Measurements from ENCODE around the gene CFI.

CFI gene

DNA sequence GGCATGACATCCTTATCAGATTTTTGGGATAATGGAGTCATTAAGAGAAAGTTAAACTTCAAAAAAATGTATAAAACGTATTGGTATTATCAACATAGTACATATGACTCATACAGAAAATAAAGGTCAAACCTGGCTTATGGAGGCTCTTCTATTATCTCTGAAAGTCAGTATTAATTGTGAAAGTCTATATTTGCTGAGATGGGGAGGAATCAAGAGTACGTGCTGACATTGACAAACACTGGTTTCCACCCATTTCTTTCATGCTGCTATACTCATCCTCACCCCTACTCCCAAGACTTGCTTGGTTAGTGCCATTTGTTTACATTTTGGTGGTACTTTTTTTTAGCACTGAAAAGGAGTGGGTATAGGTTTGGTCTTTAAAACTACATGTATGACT lies 41.1 kb downstream of the CFI start:
- no peak for TF ChIP-seq ZNF274 (IDR thresholded peaks at IDR 0.05; ENCODE audit: low read depth, low read length)
- TF ChIP-seq YY1 (IDR thresholded peaks at IDR 0.05; ENCODE audit: insufficient read depth, insufficient read length), result no peak
- no peak for TF ChIP-seq SUZ12 (IDR thresholded peaks at IDR 0.05; ENCODE audit: extremely low read depth, insufficient read depth, insufficient read length)
- no peaks in the 10 kb centered on the region for H3K27me3 ChIP-seq (ENCODE audit: insufficient read depth, insufficient read length)

DNA sequence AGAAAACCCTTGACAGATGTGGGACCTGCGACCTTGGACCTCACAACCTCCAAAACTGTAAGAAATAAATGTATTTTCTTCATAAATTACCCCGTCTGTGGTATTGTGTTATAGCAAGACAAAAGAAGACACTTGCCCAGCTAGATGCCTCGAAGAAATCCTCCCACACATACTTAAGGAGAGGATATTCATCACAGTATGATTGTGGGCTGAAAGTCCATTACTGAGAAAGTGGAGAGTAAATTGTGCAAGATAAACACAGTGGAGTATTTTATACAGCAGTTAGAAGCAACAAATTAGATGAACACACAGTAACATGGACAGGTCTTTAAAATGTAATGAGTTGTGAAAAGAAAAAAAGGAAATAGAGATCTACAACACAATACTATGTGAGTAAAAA lies 46.1 kb downstream of the CFI start:
- H3K4me3 ChIP-seq (ENCODE audit: insufficient read length, low read depth), result no peak overlapping the region
- H3K27me3 ChIP-seq (ENCODE audit: insufficient read depth, insufficient read length), result no peaks in the 10 kb centered on the region
- no peaks in the 10 kb centered on the region for H3K4me1 ChIP-seq (ENCODE audit: insufficient read depth, insufficient read length)
- H3K36me3 ChIP-seq (ENCODE audit: insufficient read depth, insufficient read length, low read length), result no peaks in the 10 kb centered on the region
- no peak for DNase-seq (ENCODE audit: low read depth, low spot score)
- H3K9me3 ChIP-seq (ENCODE audit: insufficient read depth, low read length), result no peaks in the 10 kb centered on the region
- H3K9ac ChIP-seq (ENCODE audit: insufficient read length, low read depth), result no peak overlapping the region
- TF ChIP-seq ZNF274 (IDR thresholded peaks at IDR 0.05; ENCODE audit: low read depth, low read length) (no peak), SUZ12 (IDR thresholded peaks at IDR 0.05; ENCODE audit: extremely low read depth, insufficient read depth, insufficient read length) (no peak), YY1 (IDR thresholded peaks at IDR 0.05; ENCODE audit: insufficient read depth, insufficient read length) (no peak)

More for the DNA sequence above, 41.1 kb downstream of the CFI start:
- no peaks in the 10 kb centered on the region for H3K36me3 ChIP-seq (ENCODE audit: insufficient read depth, insufficient read length, low read length)
- no peak overlapping the region for H3K4me3 ChIP-seq (ENCODE audit: insufficient read length, low read depth)
- H3K9ac ChIP-seq (ENCODE audit: insufficient read length, low read depth), result no peak overlapping the region
- no peaks in the 10 kb centered on the region for H3K9me3 ChIP-seq (ENCODE audit: insufficient read depth, low read length)
- DNase-seq (ENCODE audit: low read depth, low spot score), result no peak
- no peaks in the 10 kb centered on the region for H3K4me1 ChIP-seq (ENCODE audit: insufficient read depth, insufficient read length)

DNA sequence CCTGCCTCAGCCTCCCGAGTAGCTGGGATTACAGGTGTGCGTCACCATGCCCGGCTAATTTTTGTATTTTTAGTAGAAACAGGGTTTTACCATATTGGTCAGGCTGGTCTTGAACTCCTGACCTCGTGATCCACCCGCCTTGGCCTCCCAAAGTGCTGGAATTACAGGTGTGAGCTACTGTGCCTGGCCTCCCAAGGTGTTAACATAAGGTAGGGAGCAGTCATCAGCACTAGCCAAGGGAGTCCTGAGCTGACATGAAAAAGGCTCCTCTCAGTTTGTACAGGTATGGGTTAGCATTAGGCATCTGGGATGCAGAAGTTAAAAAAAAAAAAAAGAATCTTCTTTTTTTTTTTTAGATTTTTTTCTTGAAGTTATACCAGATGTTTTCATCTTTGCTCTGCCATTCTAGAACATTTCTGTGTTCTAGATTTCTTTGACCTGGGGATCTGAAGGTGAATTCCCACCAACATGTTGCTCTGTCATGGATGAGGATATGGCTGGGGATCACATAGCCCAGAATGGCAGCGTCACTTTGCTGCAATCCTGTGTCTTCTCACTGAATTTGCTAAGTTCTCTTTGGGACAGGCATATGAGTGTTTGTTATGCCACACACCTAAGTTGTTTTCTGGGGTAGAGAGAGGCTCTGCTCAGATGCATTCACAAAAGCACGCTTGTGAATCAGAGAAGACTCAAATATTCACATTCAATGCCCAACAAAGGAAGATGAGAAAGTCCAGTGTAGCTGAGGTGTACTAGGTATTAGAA lies 47.5 kb downstream of the CFI start:
- Histone ChIP-seq H3K9ac (ENCODE audit: insufficient read length, low read depth) (no peak overlapping the region), H3K4me3 (ENCODE audit: insufficient read length, low read depth) (no peak overlapping the region), H3K4me1 (ENCODE audit: insufficient read depth, insufficient read length) (no peaks in the 10 kb centered on the region), H3K36me3 (ENCODE audit: insufficient read depth, insufficient read length, low read length) (no peaks in the 10 kb centered on the region), H3K9me3 (ENCODE audit: insufficient read depth, low read length) (no peaks in the 10 kb centered on the region), H3K27me3 (ENCODE audit: insufficient read depth, insufficient read length) (no peaks in the 10 kb centered on the region)
- TF ChIP-seq YY1 (IDR thresholded peaks at IDR 0.05; ENCODE audit: insufficient read depth, insufficient read length) (no peak), SUZ12 (IDR thresholded peaks at IDR 0.05; ENCODE audit: extremely low read depth, insufficient read depth, insufficient read length) (no peak), ZNF274 (IDR thresholded peaks at IDR 0.05; ENCODE audit: low read depth, low read length) (no peak)
- no peak for DNase-seq (ENCODE audit: low read depth, low spot score)

DNA sequence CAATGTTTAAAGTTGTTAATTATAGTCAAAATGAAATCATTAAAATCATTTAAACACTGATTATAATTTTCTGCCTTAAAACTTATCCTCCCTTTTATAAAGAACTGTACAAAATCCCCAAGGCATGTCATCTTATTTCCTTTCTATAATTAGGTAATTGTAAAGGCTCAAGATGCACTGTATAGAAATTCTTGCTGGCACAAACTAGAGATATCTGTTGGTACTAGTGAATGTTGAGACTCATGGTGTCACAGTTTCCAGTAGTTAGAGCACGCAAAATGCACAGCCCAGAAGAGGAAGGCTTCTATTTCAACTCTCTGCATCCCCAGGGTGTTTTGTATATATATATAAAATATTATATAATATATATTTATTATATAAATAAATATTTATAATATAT lies 49.3 kb downstream of the CFI start:
- no peaks in the 10 kb centered on the region for H3K36me3 ChIP-seq (ENCODE audit: insufficient read depth, insufficient read length, low read length)
- TF ChIP-seq ZNF274 (IDR thresholded peaks at IDR 0.05; ENCODE audit: low read depth, low read length), result no peak
- no peak for TF ChIP-seq YY1 (IDR thresholded peaks at IDR 0.05; ENCODE audit: insufficient read depth, insufficient read length)
- TF ChIP-seq SUZ12 (IDR thresholded peaks at IDR 0.05; ENCODE audit: extremely low read depth, insufficient read depth, insufficient read length), result no peak
- H3K9ac ChIP-seq (ENCODE audit: insufficient read length, low read depth), result no peak overlapping the region
- H3K4me1 ChIP-seq (ENCODE audit: insufficient read depth, insufficient read length), result no peaks in the 10 kb centered on the region
- no peak overlapping the region for H3K4me3 ChIP-seq (ENCODE audit: insufficient read length, low read depth)
- H3K9me3 ChIP-seq (ENCODE audit: insufficient read depth, low read length), result no peaks in the 10 kb centered on the region
- no peaks in the 10 kb centered on the region for H3K27me3 ChIP-seq (ENCODE audit: insufficient read depth, insufficient read length)
- DNase-seq (ENCODE audit: low read depth, low spot score), result no peak

DNA sequence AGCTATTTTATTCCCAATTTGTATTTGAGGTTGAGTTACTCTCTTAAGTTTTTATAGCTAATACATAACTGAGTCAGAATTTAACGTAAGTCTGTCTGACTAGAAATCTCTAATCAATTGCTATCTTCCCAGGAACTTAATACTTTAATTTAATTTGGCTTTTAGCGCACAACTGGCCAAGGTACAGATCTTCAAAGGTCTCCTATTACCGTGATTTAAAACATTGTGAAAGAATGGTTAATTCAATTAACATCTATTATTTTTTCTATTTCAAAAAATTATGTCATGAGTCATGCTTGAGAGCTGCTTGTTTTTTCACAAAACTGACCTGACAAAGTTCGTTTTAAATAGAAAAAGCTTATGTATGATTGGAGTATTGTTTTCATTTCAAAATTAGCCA lies 49.9 kb downstream of the CFI start:
- DNase-seq (ENCODE audit: low read depth, low spot score), result no peak
- H3K9me3 ChIP-seq (ENCODE audit: insufficient read depth, low read length), result no peaks in the 10 kb centered on the region
- TF ChIP-seq YY1 (IDR thresholded peaks at IDR 0.05; ENCODE audit: insufficient read depth, insufficient read length) (no peak), ZNF274 (IDR thresholded peaks at IDR 0.05; ENCODE audit: low read depth, low read length) (no peak), SUZ12 (IDR thresholded peaks at IDR 0.05; ENCODE audit: extremely low read depth, insufficient read depth, insufficient read length) (no peak)

DNA sequence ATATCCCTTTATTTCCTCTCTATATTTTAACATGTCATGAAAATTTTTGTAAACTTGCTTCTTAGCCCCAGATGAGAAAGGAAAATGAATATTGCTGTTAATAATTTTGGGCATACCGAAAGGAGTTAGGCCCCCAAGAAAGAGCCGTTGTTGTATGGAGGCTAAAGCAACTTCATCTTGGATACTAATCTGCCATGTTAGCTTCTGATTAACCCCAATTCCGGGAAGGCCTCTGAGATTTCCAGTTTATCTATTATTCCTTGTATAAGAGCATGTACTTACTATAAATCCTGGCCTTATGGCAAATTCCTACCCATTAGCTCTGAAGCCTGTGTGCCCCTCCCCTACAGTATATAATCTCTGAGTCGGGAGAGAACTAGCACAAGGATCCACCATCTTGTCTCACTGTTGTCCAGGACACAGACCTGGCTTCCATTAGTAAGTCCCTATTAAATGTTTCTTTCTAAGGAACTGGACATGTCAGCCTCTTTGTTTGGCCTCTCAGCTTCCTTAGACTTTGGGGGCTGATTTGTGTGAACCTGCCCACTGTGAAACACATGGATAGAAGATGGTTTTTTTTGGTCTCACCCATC lies 51.1 kb downstream of the CFI start:
- no peaks in the 10 kb centered on the region for H3K27me3 ChIP-seq (ENCODE audit: insufficient read depth, insufficient read length)
- no peak for DNase-seq (ENCODE audit: low read depth, low spot score)
- no peak overlapping the region for H3K9ac ChIP-seq (ENCODE audit: insufficient read length, low read depth)
- H3K36me3 ChIP-seq (ENCODE audit: insufficient read depth, insufficient read length, low read length), result no peaks in the 10 kb centered on the region
- H3K9me3 ChIP-seq (ENCODE audit: insufficient read depth, low read length), result no peaks in the 10 kb centered on the region
- H3K4me3 ChIP-seq (ENCODE audit: insufficient read length, low read depth), result no peak overlapping the region
- no peaks in the 10 kb centered on the region for H3K4me1 ChIP-seq (ENCODE audit: insufficient read depth, insufficient read length)
- TF ChIP-seq YY1 (IDR thresholded peaks at IDR 0.05; ENCODE audit: insufficient read depth, insufficient read length) (no peak), SUZ12 (IDR thresholded peaks at IDR 0.05; ENCODE audit: extremely low read depth, insufficient read depth, insufficient read length) (no peak), ZNF274 (IDR thresholded peaks at IDR 0.05; ENCODE audit: low read depth, low read length) (no peak)

More for the DNA sequence above, 49.9 kb downstream of the CFI start:
- Histone ChIP-seq H3K9ac (ENCODE audit: insufficient read length, low read depth) (no peak overlapping the region), H3K27me3 (ENCODE audit: insufficient read depth, insufficient read length) (no peaks in the 10 kb centered on the region), H3K4me3 (ENCODE audit: insufficient read length, low read depth) (no peak overlapping the region), H3K36me3 (ENCODE audit: insufficient read depth, insufficient read length, low read length) (no peaks in the 10 kb centered on the region), H3K4me1 (ENCODE audit: insufficient read depth, insufficient read length) (no peaks in the 10 kb centered on the region)

DNA sequence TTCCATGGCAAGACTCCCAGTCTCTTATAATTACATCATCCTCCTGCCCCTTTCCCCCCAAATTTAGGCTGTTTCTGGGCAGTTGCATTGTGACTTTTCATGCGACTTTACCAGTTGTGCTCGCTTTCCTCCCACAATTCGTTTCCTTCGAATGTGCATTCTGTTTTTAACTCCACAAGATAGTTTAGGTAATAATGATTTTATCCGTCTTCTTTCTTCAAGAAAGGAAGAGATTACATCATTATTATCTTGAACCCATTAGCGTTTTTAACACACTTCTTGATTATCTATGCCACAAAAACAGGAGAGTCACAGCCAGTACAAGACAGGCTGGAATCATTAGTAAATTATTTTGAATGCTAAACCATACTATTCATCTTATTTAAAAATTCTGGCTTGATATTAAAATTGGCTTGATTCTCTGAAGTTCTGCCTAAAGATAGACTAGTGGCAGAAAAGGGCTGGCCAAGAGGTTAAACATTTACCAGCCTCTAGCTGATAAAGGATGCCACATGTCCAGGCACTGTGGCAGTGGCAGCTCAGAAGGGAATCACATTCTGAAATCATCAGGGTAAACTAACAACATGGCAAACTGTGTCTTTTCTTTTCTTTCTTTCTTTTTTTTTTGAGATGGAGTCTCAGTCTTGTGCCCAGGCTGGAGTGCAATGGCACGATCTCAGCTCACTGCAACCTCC lies 52.3 kb downstream of the CFI start:
- no peak for TF ChIP-seq ZNF274 (IDR thresholded peaks at IDR 0.05; ENCODE audit: low read depth, low read length)
- no peak for TF ChIP-seq YY1 (IDR thresholded peaks at IDR 0.05; ENCODE audit: insufficient read depth, insufficient read length)
- no peak for TF ChIP-seq SUZ12 (IDR thresholded peaks at IDR 0.05; ENCODE audit: extremely low read depth, insufficient read depth, insufficient read length)
- no peak overlapping the region for H3K9ac ChIP-seq (ENCODE audit: insufficient read length, low read depth)
- DNase-seq (ENCODE audit: low read depth, low spot score), result no peak
- no peaks in the 10 kb centered on the region for H3K36me3 ChIP-seq (ENCODE audit: insufficient read depth, insufficient read length, low read length)
- no peak overlapping the region for H3K4me3 ChIP-seq (ENCODE audit: insufficient read length, low read depth)
- H3K27me3 ChIP-seq (ENCODE audit: insufficient read depth, insufficient read length), result no peaks in the 10 kb centered on the region
- H3K9me3 ChIP-seq (ENCODE audit: insufficient read depth, low read length), result no peaks in the 10 kb centered on the region
- no peaks in the 10 kb centered on the region for H3K4me1 ChIP-seq (ENCODE audit: insufficient read depth, insufficient read length)
